HL-60/S4 (cell line): Measurements from ENCODE around the gene SEMA5B.

Source experiments
- in situ Hi-C: fragments of 300-500 bp; cut with MboI; formaldehyde crosslinking; loops from 2 replicates; pipeline ENCODE4 v1.14.3; 2022; ENCODE audit warnings: low sequenced_read_pairs

The SEMA5B gene

DNA sequence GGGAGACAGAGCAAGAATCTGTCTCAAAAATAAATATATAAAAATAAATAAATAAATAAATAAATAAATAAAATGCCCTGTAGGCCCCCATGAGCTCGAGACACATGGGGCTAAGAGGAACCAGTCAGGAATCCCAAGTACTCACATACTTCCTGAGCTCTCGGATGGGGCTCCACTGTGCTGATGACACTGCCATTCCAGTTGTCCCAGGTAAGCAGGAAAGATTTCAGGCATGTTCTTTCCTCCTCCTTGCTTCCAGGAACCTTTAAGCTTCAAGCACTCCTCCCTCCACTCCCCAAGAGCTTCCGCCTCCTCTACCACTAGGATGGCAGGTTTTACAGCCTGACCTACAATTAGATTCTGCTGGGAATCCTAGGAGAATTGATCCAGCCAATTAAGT, 119.3 kb downstream of the SEMA5B start:
- in situ Hi-C loops = no loop called here

DNA sequence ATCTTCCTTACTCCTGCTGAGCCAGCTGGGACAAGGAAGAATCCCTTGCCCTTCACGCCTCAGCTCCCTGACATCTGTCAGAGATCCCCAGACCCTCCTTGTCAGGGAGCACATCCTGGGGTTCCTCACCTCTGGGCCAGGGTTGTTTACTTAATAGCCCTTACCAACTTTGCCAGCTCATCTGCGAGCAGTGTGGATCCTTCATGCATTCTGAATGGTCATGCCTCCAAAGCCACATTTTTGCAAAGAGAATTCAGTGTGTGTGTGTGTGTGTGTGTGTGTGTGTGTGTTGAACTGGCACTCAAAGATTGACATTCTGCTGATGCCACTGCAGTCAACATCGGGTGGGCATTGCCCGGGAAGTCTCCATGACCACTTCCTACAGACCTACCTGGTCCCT, 120.1 kb downstream of the SEMA5B start:
- in situ Hi-C loops = no loop called here

DNA sequence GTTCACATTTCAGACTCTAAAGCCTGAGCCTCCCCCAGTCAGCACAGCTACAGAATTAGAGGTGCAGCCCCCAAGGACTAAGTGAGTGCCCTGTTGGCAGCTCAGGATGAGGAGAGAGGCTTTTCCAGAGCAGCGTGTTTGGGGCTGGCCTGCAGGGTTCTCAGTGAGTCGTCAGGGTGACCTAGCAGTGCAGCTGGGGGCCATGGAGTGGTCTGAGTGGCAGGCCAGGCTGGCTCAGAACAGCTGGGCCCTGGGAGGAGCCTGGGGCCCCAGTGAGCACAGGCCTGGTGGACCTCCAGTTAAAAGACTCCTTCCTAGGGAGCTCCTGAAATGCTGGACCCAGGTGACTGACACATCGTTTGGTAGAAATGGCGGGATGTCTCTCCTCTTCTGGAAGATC, 124.4 kb downstream of the SEMA5B start:
- in situ Hi-C loops = no loop called here

DNA sequence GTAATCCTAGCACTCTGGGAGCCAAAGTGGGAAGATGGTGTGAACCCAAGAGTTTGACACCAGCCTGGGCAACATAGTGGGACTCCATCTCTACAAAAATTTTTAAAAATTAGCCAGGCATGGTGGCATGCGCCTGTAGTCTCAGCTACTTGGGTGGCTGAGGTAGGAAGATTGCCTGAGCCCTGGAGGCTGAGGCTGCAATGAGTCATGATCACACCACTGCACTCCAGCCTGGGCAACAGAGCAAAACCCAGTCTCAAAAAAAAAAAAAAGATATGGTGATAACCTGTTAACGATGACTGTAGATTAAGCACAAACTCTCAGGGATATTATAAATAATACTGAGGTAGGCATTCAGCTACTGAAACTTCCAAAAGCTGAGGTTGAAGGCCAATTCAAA, 125.2 kb downstream of the SEMA5B start:
- in situ Hi-C loops = no loop called here

DNA sequence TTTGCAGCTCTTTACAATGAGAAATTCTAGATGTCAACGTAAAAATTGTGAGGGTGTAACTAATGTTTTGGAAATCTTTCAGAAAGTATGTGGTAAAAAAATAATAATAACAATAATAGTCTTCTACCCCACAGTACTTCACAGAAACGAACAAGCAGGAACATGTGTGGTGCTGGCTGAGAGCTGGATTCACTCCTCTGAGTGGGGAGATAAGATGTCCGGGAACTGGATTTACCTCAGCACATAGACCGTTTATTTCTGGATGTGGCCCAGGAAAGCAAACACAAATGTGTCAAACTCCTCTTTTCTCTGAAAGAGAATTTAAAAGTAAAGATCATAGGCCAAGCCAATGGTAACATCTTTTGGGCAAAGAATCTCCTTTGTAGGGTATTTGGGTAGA, 129.3 kb downstream of the SEMA5B start:
- in situ Hi-C loops = no loop called here

DNA sequence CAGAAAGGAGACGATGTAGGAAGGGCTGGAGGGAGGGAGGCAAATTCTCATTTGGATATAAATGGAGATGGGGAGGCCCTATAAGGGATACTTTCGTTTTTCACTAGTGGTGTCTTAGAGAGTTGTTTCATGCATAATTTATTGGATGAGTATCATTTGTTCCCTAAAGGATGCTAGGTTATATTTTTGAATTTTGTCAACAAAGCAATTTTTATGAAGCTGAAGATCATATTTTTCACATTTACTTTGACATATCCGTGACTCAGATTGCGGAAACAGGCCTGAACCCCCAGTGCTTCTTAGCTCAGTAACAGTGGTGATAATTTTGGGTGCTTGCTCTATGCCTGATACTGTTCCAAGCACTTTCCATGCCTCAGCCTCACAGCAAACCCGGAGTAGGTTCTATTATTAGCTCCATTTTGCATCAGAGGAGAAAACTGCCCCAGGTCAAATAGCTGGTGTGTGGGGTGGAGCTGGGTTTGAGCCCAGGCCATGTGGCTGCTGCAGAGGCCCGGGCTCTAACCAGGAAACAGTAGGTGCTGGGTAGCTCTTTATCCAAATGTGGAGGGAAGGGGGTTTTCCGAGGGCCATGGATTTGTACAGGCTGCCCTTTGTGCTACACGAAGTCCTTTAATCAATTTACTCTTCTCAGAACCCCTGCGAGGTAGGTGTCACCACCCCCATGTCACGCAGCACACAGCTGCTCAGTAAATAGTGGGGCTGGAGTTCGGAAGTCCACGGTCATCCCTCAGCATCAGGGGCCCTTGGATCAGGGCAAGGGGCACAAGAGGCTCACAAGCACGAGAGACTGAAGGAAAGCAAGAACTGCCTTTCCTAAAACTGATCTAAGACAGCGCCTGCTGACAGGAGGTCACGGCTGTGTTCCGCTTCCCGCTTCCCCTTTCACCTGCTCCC, 133.6 kb downstream of the SEMA5B start:
- in situ Hi-C loops = no loop called here

DNA sequence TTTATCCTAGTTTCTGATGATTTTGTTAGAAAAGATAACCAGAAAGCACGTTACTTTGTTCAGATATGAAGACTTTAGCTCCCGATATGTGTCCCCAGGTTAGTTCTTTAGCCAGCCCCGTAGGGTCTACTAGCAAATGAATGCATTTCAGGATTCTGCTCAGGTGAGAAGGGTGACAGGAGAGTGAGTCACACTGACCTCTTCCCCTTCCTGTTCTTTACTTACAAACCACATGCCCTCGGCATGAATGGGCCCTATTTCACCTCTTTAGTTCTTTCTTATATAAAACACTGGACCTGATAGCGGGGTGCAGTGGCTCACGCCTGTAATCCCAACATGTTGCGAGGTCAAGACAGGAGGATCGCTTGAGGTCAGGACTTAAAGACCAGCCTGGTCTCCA, 134.3 kb downstream of the SEMA5B start:
- in situ Hi-C loops = no loop called here

DNA sequence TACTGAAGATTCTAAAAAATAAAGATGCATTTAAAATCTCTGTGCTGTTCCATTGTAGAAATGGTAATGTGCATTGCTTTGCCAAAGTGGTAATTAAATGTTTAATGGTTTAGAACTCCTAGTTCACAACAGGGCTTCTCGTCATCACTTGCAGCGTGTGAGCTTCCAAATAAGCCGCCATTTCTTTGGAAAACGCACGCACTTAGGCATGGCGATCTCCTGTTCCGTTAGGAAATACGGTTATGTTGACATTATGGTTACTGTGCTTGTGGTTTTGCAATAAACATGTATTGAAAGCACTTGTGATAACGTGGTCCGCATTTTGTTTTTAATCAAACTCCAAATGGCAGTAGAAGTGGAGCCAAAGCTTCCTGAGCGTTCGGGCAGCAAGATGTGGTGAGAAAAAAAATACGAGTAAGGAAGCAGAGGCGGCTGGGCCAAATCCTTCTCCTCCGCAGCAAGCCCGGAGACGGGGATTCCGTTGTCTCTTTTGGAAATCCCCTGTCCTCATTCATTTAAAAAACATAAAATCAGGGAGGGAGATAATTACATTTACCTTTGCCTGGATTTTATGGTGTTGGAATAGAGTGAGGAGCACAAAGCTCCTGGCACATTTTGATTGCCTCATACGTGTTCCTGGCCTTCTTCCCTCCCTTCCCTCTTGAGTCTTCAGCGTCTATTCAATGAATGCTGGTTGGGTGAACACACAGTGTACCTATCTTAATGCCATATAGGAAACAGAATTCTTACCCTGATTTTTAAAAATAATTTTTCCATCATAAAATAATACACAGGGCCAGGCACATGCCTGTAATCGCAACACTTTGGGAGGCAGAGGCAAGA, 135.2 kb downstream of the SEMA5B start:
- in situ Hi-C loops = no loop called here

DNA sequence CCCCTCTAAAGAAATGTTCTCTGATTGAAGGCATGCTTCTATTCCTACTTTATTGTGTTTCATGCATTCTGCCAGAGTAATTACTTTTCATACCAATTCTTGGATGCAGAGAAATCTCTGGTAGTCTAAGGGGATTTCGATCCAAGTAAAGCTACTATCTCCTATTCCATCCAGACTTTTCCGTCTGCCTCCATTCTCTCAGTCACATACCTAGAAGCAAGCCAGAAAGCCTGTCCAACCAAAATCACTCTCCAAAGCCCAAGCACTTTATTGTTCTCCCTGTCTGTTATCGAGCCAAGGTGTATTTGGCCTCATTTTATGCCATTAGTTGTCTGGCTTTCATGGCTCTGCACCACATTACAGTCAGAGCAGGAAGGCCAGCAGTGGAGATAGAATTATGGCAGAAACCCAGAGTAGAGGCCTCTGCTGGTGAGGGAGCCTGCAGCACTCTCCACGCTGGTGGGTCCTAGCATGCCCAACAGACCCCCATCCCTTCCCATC, 136.8 kb downstream of the SEMA5B start:
- in situ Hi-C loops = no loop called here

DNA sequence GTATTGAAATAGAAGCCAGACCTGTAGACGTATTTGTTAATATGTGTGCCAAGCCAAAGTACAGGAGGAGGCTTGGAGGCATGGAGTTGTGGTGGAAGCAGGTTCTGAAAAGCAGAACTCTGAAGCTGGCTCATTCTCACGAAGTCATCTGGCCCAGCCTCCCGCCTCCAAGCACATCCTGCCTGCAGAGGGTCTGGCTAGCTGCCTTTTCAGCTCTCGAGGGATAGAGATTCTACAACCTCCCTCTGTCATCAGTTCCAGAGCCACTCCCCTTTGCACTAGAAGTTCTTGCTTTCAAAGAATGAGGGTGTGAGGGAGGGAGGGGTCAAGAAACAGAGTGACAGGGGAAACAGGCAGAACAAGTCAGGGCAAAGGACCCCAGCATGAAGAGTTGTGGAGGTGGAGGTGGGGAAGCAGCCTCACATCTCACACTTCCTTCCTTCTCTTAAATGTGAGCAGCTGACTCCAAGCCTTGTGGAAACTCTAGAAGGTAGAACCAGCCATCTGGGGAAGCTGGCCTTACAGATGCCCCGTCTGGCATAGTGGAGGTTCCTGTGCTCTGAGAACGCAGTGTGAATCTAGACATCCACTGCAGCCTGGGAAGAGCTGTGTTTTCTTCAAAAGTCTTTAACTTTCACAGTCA, 137.4 kb downstream of the SEMA5B start:
- in situ Hi-C loops = no loop called here

DNA sequence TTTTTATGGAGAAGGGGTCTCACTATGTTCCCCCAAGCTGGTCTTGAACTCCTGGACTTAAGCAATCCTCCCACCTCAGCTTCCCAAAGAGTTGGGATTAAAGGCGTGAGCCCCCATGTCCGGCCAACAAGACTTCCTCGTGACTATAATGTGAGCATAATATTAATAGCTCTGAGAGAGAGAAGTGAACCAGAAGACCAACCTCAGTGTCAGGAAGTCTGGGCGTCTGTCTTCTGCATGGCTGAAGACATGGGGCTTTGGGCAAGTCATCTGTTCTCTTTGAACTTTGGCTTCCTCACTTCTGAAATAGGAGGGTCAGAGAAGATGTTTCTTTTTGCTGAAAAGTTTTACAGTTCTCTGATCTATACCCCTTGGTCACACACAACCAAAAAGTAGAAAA, 140.6 kb downstream of the SEMA5B start:
- in situ Hi-C loops = no loop called here

DNA sequence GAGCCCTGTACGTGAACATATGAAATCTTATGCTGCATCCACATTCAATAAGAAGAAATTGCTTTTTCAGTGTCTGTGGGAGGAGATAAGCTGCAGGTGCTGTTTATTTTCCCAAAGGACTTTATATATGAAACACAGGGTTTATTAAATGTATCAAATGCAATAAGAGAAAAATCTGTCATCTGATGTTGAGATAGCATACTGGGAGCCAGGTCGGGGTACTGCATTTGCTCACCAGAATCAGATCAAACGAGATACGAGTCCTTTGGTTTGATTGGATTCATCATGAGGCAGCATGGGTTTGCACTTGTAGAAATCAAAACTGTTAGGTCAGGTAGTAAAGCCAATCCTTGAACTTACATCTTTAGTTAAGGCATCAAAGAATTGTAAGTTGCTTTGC, 141.3 kb downstream of the SEMA5B start:
- in situ Hi-C loops = no loop called here

DNA sequence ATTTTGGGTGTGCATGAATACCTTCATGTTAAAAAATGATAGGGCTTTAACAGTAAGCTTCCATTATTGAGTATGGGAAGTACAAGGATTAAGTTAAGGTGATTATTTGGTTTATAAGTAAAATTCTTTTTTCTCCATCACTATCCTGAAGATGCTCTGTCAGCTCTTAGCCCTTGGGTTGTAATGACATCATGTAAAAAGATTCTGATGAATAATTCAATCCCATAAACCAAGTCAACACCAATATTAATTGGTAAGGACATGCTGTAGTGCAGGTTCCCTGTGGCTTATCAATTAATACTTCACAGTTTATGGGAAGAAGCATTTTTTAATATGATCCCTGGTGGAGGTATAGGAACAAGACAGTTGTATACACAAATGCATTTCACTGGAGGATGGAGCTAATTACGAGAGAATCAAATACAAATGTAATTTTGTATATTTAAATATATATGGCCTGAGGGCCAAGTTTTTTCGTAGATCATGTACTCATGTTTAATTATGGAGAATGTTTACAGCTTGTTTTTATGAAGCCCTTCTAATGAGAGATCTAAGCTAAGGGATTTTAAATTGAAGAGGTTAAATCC, 145.1 kb downstream of the SEMA5B start:
- in situ Hi-C loops = no loop called here

DNA sequence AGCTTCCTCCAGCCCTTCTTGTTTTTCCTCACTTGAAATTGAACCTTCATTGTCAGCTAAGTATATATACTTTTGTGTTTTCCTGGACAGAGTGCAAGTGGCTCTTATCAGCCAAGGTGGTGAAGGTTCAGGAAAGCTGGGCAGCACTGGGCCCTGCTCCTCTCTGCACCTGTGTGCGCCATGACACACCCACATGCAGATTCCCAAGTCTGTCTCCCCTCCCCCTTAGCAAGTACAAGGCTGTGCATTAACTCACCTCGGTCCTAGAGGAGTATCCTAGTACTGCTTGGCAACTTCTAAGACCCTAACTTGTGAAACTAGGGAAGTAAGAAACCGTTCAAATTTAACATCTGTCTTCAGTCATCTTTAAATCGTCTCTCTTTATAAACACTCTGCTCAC, 146.9 kb downstream of the SEMA5B start:
- in situ Hi-C loops = no loop called here

DNA sequence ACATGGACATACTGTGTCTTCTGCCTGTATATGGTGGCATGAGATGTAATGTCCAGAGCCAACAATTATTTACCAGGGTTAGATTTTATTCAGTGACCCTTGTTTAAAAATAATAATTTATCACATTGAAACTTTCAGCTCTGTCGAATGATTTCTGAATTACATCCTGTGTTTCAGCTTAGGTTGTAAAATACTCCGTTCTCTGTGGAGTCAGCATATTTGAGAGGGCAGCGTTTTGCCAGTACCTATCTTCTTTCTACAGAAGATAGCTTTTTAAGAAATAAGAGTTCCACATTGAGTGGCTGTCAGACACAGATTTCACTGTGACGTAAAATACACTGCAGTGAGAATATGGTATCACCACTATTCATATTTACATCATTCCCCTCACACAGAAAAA, 147.4 kb downstream of the SEMA5B start:
- in situ Hi-C loops = no loop called here

DNA sequence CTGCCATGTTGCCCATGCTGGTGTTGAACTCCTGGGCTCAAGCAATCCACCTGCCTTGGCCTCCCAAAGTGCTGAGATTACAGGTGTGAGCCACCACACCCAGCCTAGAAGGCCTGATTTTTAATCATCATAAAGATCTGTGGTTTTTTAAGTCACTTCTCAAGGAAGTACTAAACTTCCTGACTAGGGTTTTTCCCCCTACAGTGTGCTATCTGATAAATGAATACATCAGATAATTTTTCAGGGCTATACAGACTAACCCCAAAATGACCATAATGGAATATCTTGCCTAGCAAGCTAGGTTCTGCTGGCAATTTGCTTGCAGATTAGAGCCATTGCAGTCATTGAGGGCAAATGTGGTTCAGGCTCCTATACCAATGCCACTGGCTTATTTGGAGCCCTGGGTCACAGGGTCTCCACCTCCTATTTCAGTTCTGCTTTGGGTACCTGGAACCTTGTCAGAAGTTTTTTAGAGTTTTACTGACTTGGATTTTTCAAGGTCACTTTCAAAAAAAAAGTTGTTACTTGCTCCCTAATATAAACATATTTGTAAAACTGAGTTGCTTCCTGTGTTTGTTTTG, 151.9 kb downstream of the SEMA5B start:
- in situ Hi-C loops = no loop called here

DNA sequence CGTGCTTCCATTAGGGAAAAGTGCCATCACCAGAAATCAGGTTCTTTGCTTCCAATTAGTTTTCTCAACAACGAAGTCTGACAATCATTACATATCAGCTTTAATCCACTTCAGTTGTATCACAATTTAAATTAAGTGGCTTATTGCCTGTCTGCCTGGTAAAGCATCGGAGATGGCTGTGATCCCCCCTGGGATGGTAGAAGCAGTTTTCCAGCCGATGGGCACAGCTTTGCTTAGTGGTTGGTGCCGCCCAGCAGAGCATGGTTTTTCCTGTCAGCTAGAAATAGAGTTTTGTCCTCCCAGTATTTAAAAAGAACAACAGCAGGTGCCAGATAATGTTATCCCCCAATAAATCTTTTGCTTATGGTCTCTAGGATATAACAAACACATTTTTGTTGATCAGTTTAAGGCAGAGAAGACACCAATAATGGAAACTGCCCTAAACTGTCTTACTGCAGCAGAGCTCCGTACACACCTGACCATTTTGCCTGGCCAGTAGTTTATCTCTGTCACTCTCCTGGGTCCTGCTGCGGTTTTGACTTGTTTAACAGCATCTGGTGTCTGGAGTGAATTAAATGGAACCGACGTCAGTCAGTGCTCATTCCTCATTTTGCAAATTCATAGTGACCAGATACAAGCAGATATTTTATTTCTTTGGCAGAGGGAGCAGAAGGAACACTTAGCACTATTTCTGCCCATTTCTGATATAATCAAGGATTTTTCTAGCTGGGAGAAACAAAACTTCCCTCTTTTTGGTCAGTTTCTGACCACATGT, 153.6 kb downstream of the SEMA5B start:
- in situ Hi-C loops = no loop called here

DNA sequence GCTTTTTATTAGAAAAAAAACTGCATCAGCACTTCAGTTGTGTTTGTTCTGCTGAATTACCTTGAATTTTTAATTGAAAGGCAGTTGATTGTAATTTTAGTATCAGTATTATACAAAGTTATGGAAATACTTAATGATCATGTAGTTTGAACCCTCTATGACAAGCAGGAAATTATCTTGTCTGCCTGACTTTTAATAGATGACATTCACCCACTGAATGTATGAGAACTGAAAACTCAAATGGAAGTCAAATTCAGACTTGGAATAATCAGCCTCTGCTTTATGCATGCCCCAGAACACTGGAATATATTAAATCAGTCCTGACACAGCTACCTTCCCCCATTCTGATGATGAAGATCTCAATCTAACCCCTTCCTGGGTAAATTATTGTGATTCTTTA, 159.2 kb downstream of the SEMA5B start:
- in situ Hi-C loops = no loop called here

DNA sequence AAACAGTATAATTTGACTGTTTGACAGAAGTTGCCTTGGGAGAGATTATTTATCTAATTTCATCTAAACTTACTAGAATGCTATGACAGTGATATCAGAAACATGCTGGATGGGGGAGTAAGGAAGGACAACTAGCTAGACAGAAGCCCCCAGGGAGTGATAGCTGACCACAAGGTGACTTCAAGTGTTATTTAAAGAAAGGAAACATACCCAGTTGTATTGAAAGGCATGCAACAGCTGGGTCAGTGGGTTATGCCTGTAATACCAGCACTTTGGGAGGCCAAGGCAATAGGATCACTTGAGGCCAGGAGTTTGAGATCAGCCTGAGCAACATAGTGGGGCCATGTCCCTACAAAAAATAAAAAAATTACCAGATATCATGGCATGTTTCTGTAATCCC, 163.1 kb downstream of the SEMA5B start:
- in situ Hi-C loops = no loop called here

DNA sequence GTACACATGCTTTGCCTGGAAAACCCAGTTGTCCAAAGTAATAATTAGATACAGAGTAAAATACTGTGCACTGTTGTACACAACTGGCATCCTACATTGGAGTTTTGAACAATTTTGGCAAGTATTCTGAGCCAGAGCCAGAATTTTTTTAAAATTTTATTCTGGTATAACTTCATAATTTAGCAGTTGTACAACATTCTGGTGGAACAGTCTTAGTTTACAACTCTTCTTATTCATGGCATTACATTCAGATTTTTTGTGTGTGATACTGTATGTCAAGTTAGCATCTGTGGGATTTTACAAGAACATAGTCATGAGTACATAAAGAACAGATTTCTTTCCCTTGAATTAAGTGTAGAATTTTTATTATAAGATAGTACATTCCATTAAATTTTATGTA, 165.2 kb downstream of the SEMA5B start:
- in situ Hi-C loops = no loop called here
